Erythroblast (primary cell): ENCODE measurements around the gene NEDD4L.

ENCODE experiments used
- GATA1 ChIP-seq: IDR thresholded peaks from 2 replicates; pipeline ENCODE4 v1.6.1; 2011; ENCODE audit warnings: low read depth, mild to moderate bottlenecking, control low read depth, low read length, moderate library complexity
- POLR2A ChIP-seq: IDR thresholded peaks from 2 replicates; pipeline ENCODE4 v1.6.1; 2011; ENCODE audit warnings: mild to moderate bottlenecking, low read length

DNA sequence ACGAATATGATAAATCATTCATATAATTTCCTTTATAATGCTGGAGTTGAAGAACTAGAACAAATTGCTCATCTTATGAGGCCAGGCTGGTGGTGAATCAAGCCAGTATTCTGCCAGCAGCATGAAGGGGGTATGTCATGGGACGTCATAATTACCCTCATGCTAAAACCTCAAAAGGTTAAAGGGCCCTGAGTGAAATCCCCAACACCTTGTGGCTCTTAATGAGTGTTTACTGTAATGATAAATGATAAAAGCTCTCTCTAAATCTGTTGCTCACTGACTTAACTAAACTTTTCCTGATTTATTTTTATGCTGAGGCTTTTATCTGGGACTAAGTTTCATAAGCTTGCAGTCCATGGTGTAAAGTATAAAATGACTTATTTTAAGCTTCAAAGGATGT, 18.3 kb upstream of the NEDD4L start:
- no peak for TF ChIP-seq POLR2A
- no peak for TF ChIP-seq GATA1
